NCI-H2171 (cell line): ENCODE measurements around the gene SLC20A1.
A peak's percentile ranks its signal among the peaks of the same experiment; 100 is the strongest.
"Not testable (repeated sequence)": the region's sequence is repeated elsewhere in the genome, so short reads cannot be mapped to it uniquely, and the experiment has no call there.

Source experiments
- DNase-seq: peaks from one replicate; lab custom pipeline; 2025; lab: John Stamatoyannopoulos, UW

SLC20A1 gene, protein sequence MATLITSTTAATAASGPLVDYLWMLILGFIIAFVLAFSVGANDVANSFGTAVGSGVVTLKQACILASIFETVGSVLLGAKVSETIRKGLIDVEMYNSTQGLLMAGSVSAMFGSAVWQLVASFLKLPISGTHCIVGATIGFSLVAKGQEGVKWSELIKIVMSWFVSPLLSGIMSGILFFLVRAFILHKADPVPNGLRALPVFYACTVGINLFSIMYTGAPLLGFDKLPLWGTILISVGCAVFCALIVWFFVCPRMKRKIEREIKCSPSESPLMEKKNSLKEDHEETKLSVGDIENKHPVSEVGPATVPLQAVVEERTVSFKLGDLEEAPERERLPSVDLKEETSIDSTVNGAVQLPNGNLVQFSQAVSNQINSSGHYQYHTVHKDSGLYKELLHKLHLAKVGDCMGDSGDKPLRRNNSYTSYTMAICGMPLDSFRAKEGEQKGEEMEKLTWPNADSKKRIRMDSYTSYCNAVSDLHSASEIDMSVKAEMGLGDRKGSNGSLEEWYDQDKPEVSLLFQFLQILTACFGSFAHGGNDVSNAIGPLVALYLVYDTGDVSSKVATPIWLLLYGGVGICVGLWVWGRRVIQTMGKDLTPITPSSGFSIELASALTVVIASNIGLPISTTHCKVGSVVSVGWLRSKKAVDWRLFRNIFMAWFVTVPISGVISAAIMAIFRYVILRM

GRCh38 chr2:112645310-112646101 lies at the start of gene SLC20A1:
Gene SLC20A1 (plus strand): TSS chr2:112645939. CDS start chr2:112646829, 890 bp downstream.
- peak; percentile 93 for DNase-seq

- no peak for DNase-seq
Observed at GRCh38 chr2:112597537-112598322, 48.0 kb upstream of the SLC20A1 start.

DNA sequence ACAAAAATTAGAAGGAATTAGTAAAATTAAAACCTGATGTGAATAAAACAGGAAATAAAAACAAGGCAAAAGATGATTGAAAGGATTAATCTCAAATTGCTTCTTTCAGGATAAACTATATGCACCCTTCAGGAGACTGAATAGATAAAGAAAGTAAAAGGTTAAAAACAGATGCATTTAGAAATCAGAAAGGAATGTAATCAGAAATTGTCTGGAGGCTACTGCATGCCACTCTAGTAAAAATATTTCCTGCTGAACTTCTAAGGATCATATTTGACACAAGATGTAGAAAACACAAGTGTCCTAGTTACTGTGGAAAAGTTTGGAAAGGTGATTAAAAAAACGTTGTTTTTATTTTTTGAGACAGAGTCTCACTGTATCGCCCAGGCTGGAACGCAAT lies 45.1 kb upstream of the SLC20A1 start:
- no peak for DNase-seq

GRCh38 chr2:112601754-112602153 lies 44.0 kb upstream of the SLC20A1 start:
- no peak for DNase-seq

DNA sequence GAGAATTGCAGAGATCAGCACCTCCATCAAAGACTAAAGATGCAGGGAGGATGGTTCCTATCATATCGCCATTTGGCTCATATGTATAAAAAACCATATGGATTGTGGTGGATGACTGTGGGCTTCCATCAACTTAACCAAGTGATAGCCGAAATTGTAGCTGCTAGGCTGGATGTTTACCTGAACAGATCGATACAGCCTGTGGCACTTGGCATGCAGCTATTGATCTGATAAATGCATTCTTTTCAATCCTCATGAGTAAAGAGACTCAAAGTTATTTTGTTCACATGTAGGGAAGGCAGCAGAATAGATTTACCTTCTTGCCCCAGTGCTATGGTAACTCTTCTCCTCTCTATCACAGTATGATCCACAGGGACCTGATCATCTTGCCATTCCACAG lies 42.8 kb upstream of the SLC20A1 start:
- DNase-seq = no peak

DNA sequence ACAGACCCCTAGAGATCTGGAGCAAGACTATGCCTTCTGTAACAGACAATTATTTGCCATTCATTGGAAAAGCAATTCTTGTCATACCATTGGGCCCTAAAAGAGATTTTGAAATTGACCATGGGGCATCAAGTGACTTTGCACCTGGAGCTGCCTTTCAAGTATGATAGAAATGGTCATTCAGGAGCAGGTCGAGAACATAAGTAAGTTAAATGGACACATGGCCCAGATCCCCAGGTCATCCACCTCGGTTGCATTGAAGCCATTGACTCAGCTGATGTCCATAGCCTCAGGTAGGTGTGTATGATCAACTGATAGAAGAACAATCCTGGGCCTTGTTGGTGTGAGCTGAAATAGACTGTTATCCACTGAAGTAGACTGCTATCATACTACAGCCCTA lies 42.0 kb upstream of the SLC20A1 start:
- no peak for DNase-seq

GRCh38 chr2:112604952-112605351 lies 40.8 kb upstream of the SLC20A1 start:
- no peak for DNase-seq

DNA sequence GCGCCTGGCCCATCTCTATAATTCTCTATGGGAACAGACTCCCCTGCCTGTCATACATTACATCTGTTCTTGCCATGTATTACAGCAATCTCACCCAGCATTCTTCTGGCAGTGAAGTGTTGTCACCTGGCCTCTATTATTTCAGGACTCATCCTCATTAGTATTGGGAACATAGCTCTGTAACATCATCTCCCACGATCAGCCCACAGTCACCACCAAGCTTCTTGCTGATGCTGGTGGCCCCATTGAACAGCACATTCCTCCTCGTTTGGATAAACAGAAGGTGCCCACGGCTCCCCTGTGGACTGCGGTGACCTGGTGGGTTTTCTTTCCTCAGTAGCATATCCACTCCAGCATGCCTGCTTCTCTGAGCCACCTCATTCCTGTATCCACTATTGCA lies 39.8 kb upstream of the SLC20A1 start:
- DNase-seq = no peak

DNA sequence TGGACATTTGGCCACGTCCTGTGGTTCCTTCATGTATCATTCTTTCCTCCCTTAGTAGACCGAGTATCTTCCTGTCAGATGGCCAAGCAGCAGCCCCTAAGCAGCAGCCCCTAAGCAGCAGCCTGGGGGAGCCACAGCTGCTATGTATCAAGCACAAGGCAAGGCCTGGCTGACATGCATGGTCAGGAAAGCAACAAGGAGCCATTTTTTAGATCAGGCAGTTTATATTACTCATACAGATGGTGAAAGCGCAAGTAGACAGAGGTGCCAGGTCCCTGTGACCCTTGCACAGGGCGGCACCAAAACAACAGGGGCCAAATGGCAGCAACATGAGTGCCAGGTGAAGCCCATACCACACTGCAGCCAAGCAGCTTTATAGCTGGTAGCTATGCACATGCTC lies 39.2 kb upstream of the SLC20A1 start:
- DNase-seq = no peak

DNA sequence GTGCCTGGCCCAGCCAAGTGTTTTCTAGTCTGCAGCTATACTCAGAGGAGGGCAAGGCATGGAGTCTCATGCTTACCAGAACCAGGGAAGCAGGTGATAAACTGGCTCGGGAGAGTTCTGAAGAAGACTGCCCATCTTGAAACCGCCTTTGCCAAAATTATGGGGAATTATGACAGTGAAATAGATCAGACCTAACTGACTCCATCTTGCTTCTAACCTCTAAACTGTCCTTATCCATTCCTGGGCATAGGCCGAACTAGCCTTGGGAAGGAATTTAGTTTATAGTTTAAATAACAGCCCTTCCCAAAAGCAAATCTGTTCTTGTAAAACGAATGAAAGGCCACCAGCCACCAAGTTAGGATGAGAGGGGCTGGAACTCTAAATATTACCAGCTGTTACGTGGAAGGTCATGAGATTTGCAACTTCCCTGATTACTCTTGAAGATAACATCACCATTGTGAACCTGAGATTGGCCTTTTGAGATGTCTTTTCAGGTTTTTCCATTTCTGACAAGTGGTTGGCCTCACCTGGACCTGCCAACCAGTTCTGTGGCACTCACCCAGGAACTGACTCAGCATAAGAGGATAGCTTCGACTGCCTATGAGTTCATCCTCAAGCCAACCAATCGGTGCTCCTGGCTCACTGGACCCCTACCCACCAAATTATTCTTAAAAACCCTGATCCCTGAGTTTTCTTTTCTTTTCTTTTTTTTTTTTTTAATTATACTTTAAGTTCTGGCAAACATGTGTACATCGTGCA lies 37.9 kb upstream of the SLC20A1 start:
- DNase-seq = no peak

GRCh38 chr2:112609320-112609719 lies 36.4 kb upstream of the SLC20A1 start:
- not testable (repeated sequence) for DNase-seq

DNA sequence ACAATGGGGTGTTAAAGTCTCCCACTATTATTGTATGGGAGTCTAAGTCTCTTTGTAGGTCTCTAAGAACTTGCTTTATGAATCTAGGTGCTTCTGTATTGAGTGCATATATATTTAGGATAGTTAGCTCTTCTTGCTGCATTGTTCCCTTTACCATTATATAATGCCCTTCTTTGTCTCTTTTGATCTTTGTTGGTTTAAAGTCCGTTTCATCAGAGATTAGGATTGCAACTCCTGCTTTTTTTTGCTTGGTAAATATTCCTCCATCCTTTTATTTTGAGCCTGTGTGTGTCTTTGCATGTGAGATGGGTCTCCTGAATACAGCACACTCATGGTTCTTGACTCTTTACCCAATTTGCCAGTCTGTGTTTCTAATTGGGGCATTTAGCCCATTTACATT lies 33.5 kb upstream of the SLC20A1 start:
- not testable (repeated sequence) for DNase-seq

- DNase-seq = peak; percentile 2
Observed at GRCh38 chr2:112614201-112614840, 31.4 kb upstream of the SLC20A1 start.

GRCh38 chr2:112615051-112615450 lies 30.7 kb upstream of the SLC20A1 start:
- no peak for DNase-seq

DNA sequence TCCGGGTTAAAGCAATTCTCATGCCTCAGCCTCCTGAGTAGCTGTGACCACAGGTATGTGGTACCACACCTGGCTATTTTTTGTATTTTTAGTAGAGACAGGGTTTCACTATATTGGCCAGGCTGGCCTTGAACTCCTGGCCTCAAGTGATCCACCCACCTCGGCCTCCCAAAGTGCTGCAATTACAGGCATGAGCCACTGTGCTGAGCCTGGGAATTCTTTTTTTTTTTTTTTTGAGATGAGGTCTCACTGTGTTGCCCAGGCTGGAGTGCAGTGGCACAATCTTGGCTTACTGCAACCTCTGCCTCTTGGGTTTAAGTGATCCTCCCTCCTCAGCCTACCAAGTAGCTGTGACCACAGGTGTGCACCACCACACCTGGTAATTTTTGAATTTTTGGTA lies 29.9 kb upstream of the SLC20A1 start:
- not testable (repeated sequence) for DNase-seq

DNA sequence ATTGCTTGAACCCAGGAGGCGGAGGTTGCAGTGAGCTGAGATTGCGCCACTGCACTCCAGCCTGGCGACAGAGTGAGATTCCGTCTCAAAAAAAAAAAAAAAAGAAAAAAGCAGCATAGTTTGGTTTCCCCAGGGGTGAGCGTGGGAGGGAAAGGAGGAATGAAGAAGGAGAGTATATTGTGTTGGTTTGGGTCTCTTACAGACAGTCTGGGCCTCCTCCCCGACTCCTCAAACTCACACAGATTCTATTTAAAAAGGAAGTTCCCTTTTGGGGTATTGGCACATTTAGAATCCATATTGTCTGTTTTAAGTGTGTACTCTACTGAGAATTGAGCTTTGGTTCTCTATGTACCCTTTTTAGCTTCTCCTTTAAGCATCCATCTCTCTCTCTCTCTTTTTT lies 27.4 kb upstream of the SLC20A1 start:
- no peak for DNase-seq

DNA sequence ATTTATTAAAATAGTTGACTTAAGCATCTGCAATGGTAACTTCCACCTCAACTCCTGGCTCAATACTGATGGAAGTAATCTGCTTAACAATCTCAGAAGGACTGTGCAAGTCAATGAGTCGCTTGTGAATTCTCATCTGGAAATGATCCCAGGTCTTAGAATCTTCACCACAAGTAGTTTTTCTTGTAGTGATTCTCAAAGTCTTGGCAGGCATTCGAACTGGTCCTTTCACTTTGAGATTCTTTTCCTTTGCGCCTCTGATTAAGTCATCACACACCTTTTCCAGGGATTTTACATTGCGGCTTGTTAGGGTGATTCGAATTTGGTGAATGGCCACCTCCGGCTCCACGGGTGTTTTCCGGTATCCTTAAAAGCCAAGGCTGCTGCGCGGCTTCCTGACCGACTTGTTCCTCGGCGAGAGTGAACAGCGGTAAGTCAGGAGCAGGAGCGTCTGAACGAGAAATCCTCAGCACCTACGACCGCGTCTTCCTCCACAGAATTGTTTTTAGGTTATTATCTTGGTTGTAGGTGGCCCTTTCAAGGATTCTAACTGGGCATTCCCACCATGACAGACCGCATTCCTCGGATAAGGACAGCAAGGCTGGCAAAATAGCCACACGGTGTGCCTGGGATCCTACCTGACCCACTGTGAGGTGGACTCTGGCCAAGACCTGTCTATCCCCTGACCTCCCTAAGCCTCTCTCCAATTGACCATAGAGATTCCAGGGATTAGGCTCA lies 23.8 kb upstream of the SLC20A1 start:
- no peak for DNase-seq

DNA sequence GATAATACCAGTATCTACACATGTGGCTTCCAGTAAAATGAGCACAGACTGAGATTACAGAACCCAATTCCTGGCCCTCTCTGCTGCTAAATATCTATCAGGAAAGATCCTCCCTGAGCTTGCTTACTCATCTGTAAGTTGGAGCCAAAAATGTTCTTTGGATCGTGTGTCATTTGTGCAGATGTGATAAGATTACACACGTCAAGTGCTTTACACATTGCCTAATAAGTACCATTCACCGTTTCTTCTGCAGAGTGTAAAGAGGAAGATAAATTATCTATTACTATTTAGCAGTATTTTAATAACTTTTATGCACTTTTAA lies 23.2 kb upstream of the SLC20A1 start:
- no peak for DNase-seq

- no peak for DNase-seq
Observed at GRCh38 chr2:112623913-112624777, 21.6 kb upstream of the SLC20A1 start.
